ENCODE results near the gene CELF1.

The CELF1 gene

GRCh38 chr11:47552566-47553405, at the start of gene CELF1:
Gene CELF1, minus strand, starts transcription at chr11:47553132. Its CDS starts 53,609 bp downstream, at chr11:47499523.
- DNase-seq (ENCODE audit: low read depth in 2 of 2, low spot score in 1 of 2), result peak; percentile 71 to 81

GRCh38 chr11:47599902-47600301, 47.0 kb upstream of the CELF1 start:
- DNase-seq (ENCODE audit: low read depth in 2 of 2, low spot score in 1 of 2), result no peak

GRCh38 chr11:47595967-47596366, 43.0 kb upstream of the CELF1 start:
- no peak for DNase-seq (ENCODE audit: low read depth in 2 of 2, low spot score in 1 of 2)

GRCh38 chr11:47595029-47595428, 42.1 kb upstream of the CELF1 start:
- no peak for DNase-seq (ENCODE audit: low read depth in 2 of 2, low spot score in 1 of 2)

GRCh38 chr11:47593934-47594855, 41.3 kb upstream of the CELF1 start, which contains the start of gene C1QTNF4:
Gene C1QTNF4, minus strand, starts transcription at chr11:47594411. Its CDS starts 3,601 bp downstream, at chr11:47590810.
- no peak for DNase-seq (ENCODE audit: low read depth in 2 of 2, low spot score in 1 of 2)

GRCh38 chr11:47593492-47593933, 40.6 kb upstream of the CELF1 start:
- no peak for DNase-seq (ENCODE audit: low read depth in 2 of 2, low spot score in 1 of 2)

GRCh38 chr11:47592970-47593369, 40.0 kb upstream of the CELF1 start:
- no peak for DNase-seq (ENCODE audit: low read depth in 2 of 2, low spot score in 1 of 2)

- DNase-seq (ENCODE audit: low read depth in 2 of 2, low spot score in 1 of 2), result no peak
These were observed 39.3 kb upstream of the CELF1 start for GRCh38 chr11:47592251-47592650.

GRCh38 chr11:47591764-47592163, 38.8 kb upstream of the CELF1 start:
- DNase-seq (ENCODE audit: low read depth in 2 of 2, low spot score in 1 of 2), result no peak

GRCh38 chr11:47589977-47590861, 37.3 kb upstream of the CELF1 start:
- no peak for DNase-seq (ENCODE audit: low read depth in 2 of 2, low spot score in 1 of 2)

- DNase-seq (ENCODE audit: low read depth in 2 of 2, low spot score in 1 of 2), result no peak
These were observed 36.6 kb upstream of the CELF1 start for GRCh38 chr11:47589584-47589976.

- no peak for DNase-seq (ENCODE audit: low read depth in 2 of 2, low spot score in 1 of 2)
These were observed 36.2 kb upstream of the CELF1 start for GRCh38 chr11:47589118-47589517.

- DNase-seq (ENCODE audit: low read depth in 2 of 2, low spot score in 1 of 2), result no peak
These were observed 34.9 kb upstream of the CELF1 start for GRCh38 chr11:47587723-47588326.

- no peak for DNase-seq (ENCODE audit: low read depth in 2 of 2, low spot score in 1 of 2)
These were observed 34.2 kb upstream of the CELF1 start for GRCh38 chr11:47587039-47587716.

- no peak for DNase-seq (ENCODE audit: low read depth in 2 of 2, low spot score in 1 of 2)
These were observed 33.3 kb upstream of the CELF1 start, which contains the start of gene FAM180B for GRCh38 chr11:47586098-47586855. Gene FAM180B, plus strand, starts transcription at chr11:47586678. Its CDS starts 91 bp downstream, at chr11:47586769.

- DNase-seq (ENCODE audit: low read depth in 2 of 2, low spot score in 1 of 2), result no peak
These were observed 30.9 kb upstream of the CELF1 start for GRCh38 chr11:47583844-47584243.

GRCh38 chr11:47578524-47579494, 25.9 kb upstream of the CELF1 start, which contains the start of the genes KBTBD4 and NDUFS3:
Gene KBTBD4, minus strand, starts transcription at chr11:47578970. Its CDS starts 19 bp downstream, at chr11:47578951.
Gene NDUFS3, plus strand, starts transcription at chr11:47579074. Its CDS starts 18 bp downstream, at chr11:47579092.
- peak; percentile 67 to 77 for DNase-seq (ENCODE audit: low read depth in 2 of 2, low spot score in 1 of 2)

All from stimulated activated CD8-positive, alpha-beta memory T cell treated with anti-CD3 and anti-CD28 coated beads, Interleukin-4, amount 100 ng/mL, for 4 hours (primary cell).